HCT116 (cell line): ENCODE data around the gene CCDC70. TPM values are rescaled to one million over a fixed set of nuclear protein-coding genes. Genes with fewer than 3 reads are reported as not detected.

Experiments
- ATAC-seq: fragments of 200-7000 bp; cut with Tn5 transposase; 2 replicates; pipeline ENCODE4 v1.9.1; 2020; ENCODE audit warnings: mild to moderate bottlenecking, moderate library complexity
- BruUV-seq: library from RNA; stranded (reverse); fragments of 400-500 nt; replicated peaks from 2 replicates; lab custom pipeline; 2021; lab: Mats Ljungman, UMichigan
- CTCF ChIA-PET: fragments of 300-600 bp; sonication (Branson Sonifier 250); formaldehyde crosslinking; loops from one replicate; lab custom pipeline; 2021; ENCODE audit warnings: antibody characterized with exemption; lab: Charles Lee
- POLR2A ChIA-PET: fragments of 300-600, 350-600 bp; sonication (Branson Sonifier 250); formaldehyde crosslinking; loops from one replicate; lab custom pipeline; 2021; ENCODE audit warnings: antibody characterized with exemption; lab: Charles Lee
- RAD21 ChIA-PET, 2 experiments: fragments of 300-600 bp; sonication (Branson Sonifier 250); formaldehyde crosslinking; loops; one replicate each; lab custom pipeline; 2023; ENCODE audit warnings: low total read pairs in 2 of 2; ENCODE audit not compliant: uncharacterized antibody in 2 of 2, unreplicated experiment in 2 of 2, low non-redundant PET in 1 of 2; lab: Charles Lee
- DNase-seq: peaks from one replicate; pipeline ENCODE4 v3.0.0-alpha.2; 2010; ENCODE audit warnings: low read depth, low spot score
- H2AFZ ChIP-seq: fragments of 200-600 bp; shearing (Covaris generic), sonication (generic); 2 replicates; pipeline ENCODE4 v1.6.1; 2017; ENCODE audit warnings: low read depth, mixed run types, mixed read lengths, antibody characterized with exemption, low read length; ENCODE audit not compliant: poor library complexity, severe bottlenecking
- H3K27ac ChIP-seq: 2 replicates; pipeline ENCODE4 v1.5.1; 2012; ENCODE audit warnings: low read depth, low read length
- H3K27me3 ChIP-seq: fragments of 200-600 bp; sonication (generic); 2 replicates; pipeline ENCODE4 v1.6.1; 2016; ENCODE audit warnings: mixed run types, low read length, mixed read lengths; ENCODE audit not compliant: insufficient read depth
- H3K36me3 ChIP-seq, 2 experiments: fragments of 200-500 bp in 1 of 2; fragments of 200-600 bp in 1 of 2; sonication (Bioruptor generic) in 1 of 2; sonication (generic) in 1 of 2; 2 replicates each; pipeline versions ENCODE4 v1.5.1 to v1.6.1; 2014 to 2016; ENCODE audit warnings: low read length in 2 of 2, inconsistent platforms in 1 of 2, mixed read lengths in 1 of 2, mixed run types in 1 of 2; ENCODE audit not compliant: insufficient read depth in 2 of 2, control insufficient read depth in 1 of 2
- H3K4me1 ChIP-seq, 2 experiments: fragments of 200-600 bp in 1 of 2; sonication (generic) in 1 of 2; 2 replicates each; pipeline versions ENCODE4 v1.5.1 to v1.6.1; 2012 to 2017; ENCODE audit warnings: low read length in 2 of 2, inconsistent platforms in 1 of 2, mild to moderate bottlenecking in 1 of 2, mixed read lengths in 1 of 2, mixed run types in 1 of 2, moderate library complexity in 1 of 2; ENCODE audit not compliant: insufficient read depth in 2 of 2, control insufficient read depth in 1 of 2
- H3K4me2 ChIP-seq: fragments of 200-600 bp; sonication (generic); 2 replicates; pipeline ENCODE4 v1.6.1; 2017; ENCODE audit warnings: mixed run types, low read length, mixed read lengths
- H3K4me3 ChIP-seq, 2 experiments: fragments of 200-600 bp in 1 of 2; sonication (generic) in 1 of 2; replicated peaks in 1 of 2; 2 replicates each; pipeline ENCODE4 v1.5.1; 2011 to 2016; ENCODE audit warnings: low read length in 2 of 2, control low read depth in 1 of 2, low read depth in 1 of 2, mild to moderate bottlenecking in 1 of 2, mixed read lengths in 1 of 2, mixed run types in 1 of 2
- H3K79me2 ChIP-seq: fragments of 200-600 bp; sonication (generic); 2 replicates; pipeline ENCODE4 v1.6.1; 2017; ENCODE audit warnings: mild to moderate bottlenecking, mixed run types, low read length, moderate library complexity, mixed read lengths; ENCODE audit not compliant: insufficient read depth
- H3K9ac ChIP-seq: fragments of 200-600 bp; sonication (generic); 2 replicates; pipeline ENCODE4 v1.6.1; 2016; ENCODE audit warnings: low read length, mixed read lengths
- H3K9me2 ChIP-seq: fragments of 200-600 bp; sonication (generic), shearing (Covaris generic); 2 replicates; pipeline ENCODE4 v1.6.1; 2017; ENCODE audit warnings: mixed run types, mild to moderate bottlenecking, moderate library complexity; ENCODE audit not compliant: insufficient read depth
- H3K9me3 ChIP-seq, 2 experiments: fragments of 200-500 bp in 1 of 2; fragments of 200-600 bp in 1 of 2; sonication (Bioruptor generic) in 1 of 2; sonication (generic) in 1 of 2; 2 replicates each; pipeline ENCODE4 v1.6.1; 2014 to 2017; ENCODE audit warnings: low read length in 2 of 2, mixed read lengths in 2 of 2, inconsistent platforms in 1 of 2, low read depth in 1 of 2, mild to moderate bottlenecking in 1 of 2, mixed run types in 1 of 2, moderate library complexity in 1 of 2; ENCODE audit not compliant: control insufficient read depth in 1 of 2, insufficient read depth in 1 of 2
- H4K20me1 ChIP-seq: fragments of 200-600 bp; sonication (generic), shearing (Covaris generic); 2 replicates; pipeline ENCODE4 v1.6.1; 2017; ENCODE audit warnings: mixed run types, mild to moderate bottlenecking, moderate library complexity; ENCODE audit not compliant: insufficient read depth
- REST ChIP-seq: IDR thresholded peaks from 2 replicates; pipeline ENCODE4 v1.6.1; 2012; ENCODE audit warnings: low read depth
- intact Hi-C: fragments of 100-400 bp; cut with micrococcal nuclease; formaldehyde crosslinking; loops from 2 replicates; pipeline ENCODE4 v1.10.0; 2022
- total RNA-seq: library from RNA; stranded (reverse); gene quantifications from one replicate; pipeline ENCODE4 v1.2.1, GENCODE V29; 2021; ENCODE audit not compliant: unreplicated experiment
- TF ChIP-seq, protein P1 (sequence below), 3 experiments: fragments of 200-600 bp in 1 of 3; sonication (generic) in 1 of 3; IDR thresholded peaks in 2 of 3; conservative IDR thresholded peaks in 1 of 3; 2 replicates each; pipeline ENCODE4 v1.5.1; 2012 to 2017; ENCODE audit warnings: low read depth in 2 of 3, low read length in 2 of 3, antibody characterized with exemption in 1 of 3, borderline replicate concordance in 1 of 3, control low read depth in 1 of 3, mild to moderate bottlenecking in 1 of 3, mixed read lengths in 1 of 3, mixed run types in 1 of 3, moderate library complexity in 1 of 3; ENCODE audit not compliant: insufficient read depth in 1 of 3

CCDC70 gene
- total RNA-seq, 1 experiment from 2014 or later = not detected

GRCh38 chr13:51913421-51914136 lies 51.8 kb downstream of the CCDC70 start:
- ChIA-PET POLR2A (no interaction called here), CTCF (interaction anchor here (0.6 to 1.0 kb wide), 2 partner anchors 10 to 537 kb away, joined by 3 read pairs; partner anchors contain the start of gene VPS36)

More at GRCh38 chr13:51913421-51914136, 51.8 kb downstream of the CCDC70 start:
- no peaks in the 10 kb centered on the region for H3K9me3 ChIP-seq
- no peaks in the 10 kb centered on the region for H4K20me1 ChIP-seq
- ATAC-seq = peak; percentile 59
- BruUV-seq = no TSS peak
- no peaks in the 10 kb centered on the region for H3K4me1 ChIP-seq
- no peaks in the 10 kb centered on the region for H3K9me2 ChIP-seq
- no peak overlapping the region for H3K4me2 ChIP-seq
- DNase-seq = no peak
- no peaks in the 10 kb centered on the region for H3K27me3 ChIP-seq
- RAD21 ChIA-PET = no interaction called here
- H2AFZ ChIP-seq = no peak overlapping the region
- intact Hi-C loops = no loop called here
- no peak overlapping the region for H3K4me3 ChIP-seq
- TF ChIP-seq REST = no peak
- TF ChIP-seq, protein P1, sequence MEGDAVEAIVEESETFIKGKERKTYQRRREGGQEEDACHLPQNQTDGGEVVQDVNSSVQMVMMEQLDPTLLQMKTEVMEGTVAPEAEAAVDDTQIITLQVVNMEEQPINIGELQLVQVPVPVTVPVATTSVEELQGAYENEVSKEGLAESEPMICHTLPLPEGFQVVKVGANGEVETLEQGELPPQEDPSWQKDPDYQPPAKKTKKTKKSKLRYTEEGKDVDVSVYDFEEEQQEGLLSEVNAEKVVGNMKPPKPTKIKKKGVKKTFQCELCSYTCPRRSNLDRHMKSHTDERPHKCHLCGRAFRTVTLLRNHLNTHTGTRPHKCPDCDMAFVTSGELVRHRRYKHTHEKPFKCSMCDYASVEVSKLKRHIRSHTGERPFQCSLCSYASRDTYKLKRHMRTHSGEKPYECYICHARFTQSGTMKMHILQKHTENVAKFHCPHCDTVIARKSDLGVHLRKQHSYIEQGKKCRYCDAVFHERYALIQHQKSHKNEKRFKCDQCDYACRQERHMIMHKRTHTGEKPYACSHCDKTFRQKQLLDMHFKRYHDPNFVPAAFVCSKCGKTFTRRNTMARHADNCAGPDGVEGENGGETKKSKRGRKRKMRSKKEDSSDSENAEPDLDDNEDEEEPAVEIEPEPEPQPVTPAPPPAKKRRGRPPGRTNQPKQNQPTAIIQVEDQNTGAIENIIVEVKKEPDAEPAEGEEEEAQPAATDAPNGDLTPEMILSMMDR (IDR thresholded peaks at IDR 0.05 in 2 of 3, conservative IDR thresholded peaks at IDR 0.05 in 1 of 3; ENCODE audit: borderline replicate concordance in 1 of 3, insufficient read depth in 1 of 3, low read depth in 2 of 3, low read length in 2 of 3) = peak in 1 of 3 experiments; percentile 13; a peak in 1 of 6 replicates
- H3K79me2 ChIP-seq = no peaks in the 10 kb centered on the region
- H3K27ac ChIP-seq = no peak overlapping the region
- no peak overlapping the region for H3K9ac ChIP-seq
- no peaks in the 10 kb centered on the region for H3K36me3 ChIP-seq
